K562 (cell line): ENCODE data around the gene APCDD1L. TPM values are rescaled to one million over a fixed set of nuclear protein-coding genes. Genes with fewer than 3 reads are reported as not detected.

Experiments used
- ATAC-seq: fragments of 200-7000 bp; cut with Tn5 transposase; 3 replicates; pipeline ENCODE4 v1.9.1; 2020; ENCODE audit warnings: moderate library complexity
- BruUV-seq: library from RNA; stranded (reverse); fragments of 400-500 nt; replicated peaks from 2 replicates; lab custom pipeline; 2021; lab: Mats Ljungman, UMichigan
- CTCF ChIA-PET: fragments of 300-600 bp; formaldehyde crosslinking; extraction: SDS; loops from one replicate; lab custom pipeline; 2021; ENCODE audit warnings: low intra/inter-chr PET ratio; lab: Yijun Ruan, JAX
- POLR2A ChIA-PET: fragments of 300-600, 350-650 bp; sonication (Branson Sonifier 250); formaldehyde crosslinking; extraction: SDS; loops from one replicate; lab custom pipeline; 2021; ENCODE audit warnings: antibody characterized with exemption, inconsistent platforms; lab: Yijun Ruan, JAX
- DNase-seq, 4 experiments: peaks; one replicate each; pipeline versions ENCODE4 v3.0.0 to v3.0.0-alpha.2; 2011 to 2018; ENCODE audit warnings: low spot score in 3 of 4, mixed read lengths in 3 of 4; ENCODE audit errors: extremely low read depth in 1 of 4
- FAIRE-seq: peaks from 2 replicates; lab custom pipeline; 2011; peaks lifted over from hg19 to GRCh38; lab: Jason Lieb, UNC
- H2AFZ ChIP-seq: 2 replicates; pipeline ENCODE4 v1.6.0; 2011; ENCODE audit warnings: low read depth, low read length, control low read depth, inconsistent platforms
- H3K27ac ChIP-seq: fragments of 200-600 bp; 3 replicates; pipeline ENCODE4 v1.8.0; 2011; ENCODE audit warnings: low read depth, mild to moderate bottlenecking, control low read depth, inconsistent platforms, low read length, moderate library complexity, mixed read lengths; ENCODE audit errors: extremely low read depth
- H3K27me3 ChIP-seq, 2 experiments: fragments of 300-600 bp in 1 of 2; 2 replicates in 1 of 2; 3 replicates in 1 of 2; pipeline versions ENCODE4 v1.6.0 to v1.8.0; 2011; ENCODE audit warnings: inconsistent platforms in 2 of 2, low read length in 2 of 2, mild to moderate bottlenecking in 1 of 2, mixed read lengths in 1 of 2, moderate library complexity in 1 of 2; ENCODE audit not compliant: control insufficient read depth in 2 of 2, insufficient read depth in 2 of 2
- H3K36me3 ChIP-seq: fragments of 300-600 bp; 3 replicates; pipeline ENCODE4 v1.8.0; 2011; ENCODE audit warnings: mild to moderate bottlenecking, low read length, inconsistent platforms; ENCODE audit not compliant: control insufficient read depth, insufficient read depth
- H3K4me1 ChIP-seq, 2 experiments: fragments of 200-600 bp in 1 of 2; replicated peaks in 1 of 2; 2 replicates in 1 of 2; 3 replicates in 1 of 2; pipeline versions ENCODE4 v1.5.1 to v1.8.0; 2011; ENCODE audit warnings: inconsistent platforms in 2 of 2, low read length in 2 of 2, mild to moderate bottlenecking in 1 of 2, mixed read lengths in 1 of 2, moderate library complexity in 1 of 2; ENCODE audit not compliant: control insufficient read depth in 2 of 2, insufficient read depth in 2 of 2
- H3K4me2 ChIP-seq: 2 replicates; pipeline ENCODE4 v1.6.1; 2011; ENCODE audit warnings: low read length, control low read depth, inconsistent platforms, mixed read lengths; ENCODE audit not compliant: insufficient read depth
- H3K4me3 ChIP-seq: fragments of 200-600 bp; sonication (generic), shearing (Covaris generic); 2 replicates; pipeline ENCODE4 v1.5.1; 2016; ENCODE audit warnings: control low read depth, inconsistent platforms
- H3K79me2 ChIP-seq: fragments of 200-600 bp; 3 replicates; pipeline ENCODE4 v1.8.0; 2011; ENCODE audit warnings: low read length, inconsistent platforms; ENCODE audit not compliant: control insufficient read depth, insufficient read depth
- H3K9ac ChIP-seq, 2 experiments: 2 replicates each; pipeline versions ENCODE4 v1.6.0 to v1.6.1; 2011; ENCODE audit warnings: low read depth in 2 of 2, low read length in 2 of 2, control low read depth in 1 of 2, inconsistent platforms in 1 of 2, mild to moderate bottlenecking in 1 of 2, mixed read lengths in 1 of 2; ENCODE audit not compliant: insufficient read depth in 1 of 2
- H3K9me1 ChIP-seq: one replicate; pipeline ENCODE4 v1.6.0; 2011; ENCODE audit warnings: inconsistent platforms, mild to moderate bottlenecking, low read length, moderate library complexity; ENCODE audit not compliant: control insufficient read depth, insufficient read depth
- H3K9me3 ChIP-seq: replicated peaks from 2 replicates; pipeline ENCODE4 v1.5.1; 2011; ENCODE audit warnings: low read depth, low read length, inconsistent platforms; ENCODE audit not compliant: control insufficient read depth, insufficient read depth
- H4K20me1 ChIP-seq: replicated peaks from 2 replicates; pipeline ENCODE4 v1.6.1; 2011; ENCODE audit warnings: low read length, inconsistent platforms, mixed read lengths; ENCODE audit not compliant: control insufficient read depth, insufficient read depth
- ATF3 ChIP-seq, 2 experiments: fragments of 450-650 bp in 1 of 2; sonication (generic) in 1 of 2; formaldehyde crosslinking in 1 of 2; IDR thresholded peaks in 1 of 2; conservative IDR thresholded peaks in 1 of 2; 2 replicates each; pipeline versions ENCODE4 v1.6.1 to v1.8.1; 2016 to 2023; ENCODE audit warnings: mild to moderate bottlenecking in 2 of 2, moderate library complexity in 2 of 2, inconsistent platforms in 1 of 2, missing genetic modification reagents in 1 of 2
- ATF7 ChIP-seq: fragments of 450-650 bp; IDR thresholded peaks from 2 replicates; pipeline ENCODE4 v1.7.1; 2014; ENCODE audit warnings: mild to moderate bottlenecking, moderate library complexity
- CC2D1A ChIP-seq: fragments of 450-650 bp; IDR thresholded peaks from 2 replicates; pipeline ENCODE4 v1.6.1; 2017; ENCODE audit warnings: mild to moderate bottlenecking
- E2F4 ChIP-seq: sonication (generic); formaldehyde crosslinking; IDR thresholded peaks from 2 replicates; pipeline ENCODE4 v1.8.0; 2022; ENCODE audit warnings: mild to moderate bottlenecking, low read depth, missing genetic modification reagents
- NFXL1 ChIP-seq: fragments of 450-650 bp; formaldehyde crosslinking; IDR thresholded peaks from 2 replicates; pipeline ENCODE4 v1.4.0; 2021; ENCODE audit warnings: mild to moderate bottlenecking
- SUPT5H ChIP-seq: fragments of 450-650 bp; IDR thresholded peaks from 2 replicates; pipeline ENCODE4 v1.6.1; 2016
- ZBTB40 ChIP-seq, 2 experiments: fragments of 450-650 bp in 1 of 2; sonication (generic) in 1 of 2; formaldehyde crosslinking in 1 of 2; IDR thresholded peaks; 2 replicates each; pipeline versions ENCODE4 v1.7.1 to v1.9.0; 2016 to 2022; ENCODE audit warnings: inconsistent platforms in 1 of 2, mild to moderate bottlenecking in 1 of 2, missing genetic modification reagents in 1 of 2
- ZC3H11A ChIP-seq: IDR thresholded peaks from 2 replicates; pipeline ENCODE4 v1.6.1; 2012; ENCODE audit warnings: low read depth, low read length, improper control_type of control experiment
- ZNF639 ChIP-seq, 2 experiments: fragments of 200-800 bp in 1 of 2; sonication (Bioruptor generic) in 1 of 2; sonication (generic) in 1 of 2; formaldehyde crosslinking in 1 of 2; IDR thresholded peaks in 1 of 2; conservative IDR thresholded peaks in 1 of 2; 2 replicates each; pipeline versions ENCODE4 v1.5.0 to v1.6.1; 2016 to 2020; ENCODE audit warnings: missing compliant biosample characterization in 1 of 2, missing genetic modification characterization in 1 of 2, missing genetic modification reagents in 1 of 2
- WGBS: fragments of 100-300 bp; shearing (Covaris generic); methylation state at CpG from one replicate; pipeline ENCODE4 v1.1.6; 2016; ENCODE audit warnings: low coverage, mixed read lengths; ENCODE audit not compliant: insufficient coverage; ENCODE audit errors: missing lambda C conversion rate; 5-methylcytosine and 5-hydroxymethylcytosine counted together
- in situ Hi-C: fragments of 300-500 bp; cut with MboI; formaldehyde crosslinking; loops from 4 replicates; pipeline ENCODE4 v1.15.0; 2018; ENCODE audit warnings: inconsistent platforms, mixed read lengths
- intact Hi-C: fragments of 100-400 bp; cut with micrococcal nuclease; formaldehyde crosslinking; loops from 2 replicates; pipeline ENCODE4 v1.14.2; 2022
- polyA plus RNA-seq, 8 experiments: library from polyadenylated mRNA; depleted of rRNA in 4 of 8; stranded (reverse) in 5 of 8; unstranded in 3 of 8; fragments of >200 nt; fragmentation: Nextera tagmentation in 2 of 8; fragmentation: Illumina TruSeq in 1 of 8; extraction: Ambion mirVana in 2 of 8; extraction: Trizol in 1 of 8; gene quantifications; 2 replicates each; pipeline versions ENCODE4 v1.2.1 to v1.2.3, GENCODE V29; 2011 to 2014; ENCODE audit warnings: inconsistent platforms in 1 of 8, missing spikeins in 1 of 8
- total RNA-seq, 7 experiments: library from RNA; depleted of rRNA in 6 of 7; stranded (reverse); fragments of >200 nt in 6 of 7; fragmentation: Illumina TruSeq in 2 of 7; extraction: Trizol in 2 of 7; gene quantifications; 2 replicates each; pipeline versions ENCODE4 v1.2.1 to v1.2.3, GENCODE V29; 2011 to 2021; ENCODE audit warnings: low replicate concordance in 1 of 7

Gene APCDD1L
- total and polyA plus RNA-seq, 9 of the 15 experiments (the other 6 are each of a cell fraction or from before 2014, with no cell fraction given): not detected

GRCh38 chr20:58553841-58554240 is 38.6 kb upstream of the APCDD1L start:
- FAIRE-seq: no peak
- TF ChIP-seq ZNF639 (CRISPR knock-in tag; conservative IDR thresholded peaks at IDR 0.05 in 1 of 2, IDR thresholded peaks at IDR 0.05 in 1 of 2): no peak
- no peak for TF ChIP-seq ZC3H11A
- peak; percentile 59; the same call in 1 of the 2 replicates for TF ChIP-seq ATF3 (IDR thresholded peaks at IDR 0.05)
- TF ChIP-seq ATF3 (CRISPR knock-in tag; conservative IDR thresholded peaks at IDR 0.05): no peak
- TF ChIP-seq NFXL1 (CRISPR knock-in tag): no peak
- peak; percentile 33; the same call in 1 of the 2 replicates for TF ChIP-seq ATF7
- TF ChIP-seq ZBTB40 (IDR thresholded peaks at IDR 0.05): no peak
- TF ChIP-seq ZBTB40 (CRISPR knock-in tag; IDR thresholded peaks at IDR 0.05): no peak
- no peak for TF ChIP-seq E2F4 (CRISPR knock-in tag)
- no peak for TF ChIP-seq CC2D1A
- no peak for TF ChIP-seq SUPT5H

More at GRCh38 chr20:58553841-58554240, 38.6 kb upstream of the APCDD1L start:
- ChIA-PET CTCF (no interaction called here), POLR2A (no interaction called here)
- Histone ChIP-seq H3K4me1 (peaks cover 0 to 5% of the 10 kb centered on the region in 2 experiments; a peak in 2 of 5 replicates), H3K4me3 (no peak overlapping the region), H4K20me1 (no peaks in the 10 kb centered on the region; the same call in 1 of the 2 replicates), H3K27me3 (peaks cover 8 to 54% of the 10 kb centered on the region in 2 experiments; a peak in 4 of 5 replicates), H3K9me3 (no peaks in the 10 kb centered on the region), H3K27ac (no peak overlapping the region), H3K36me3 (no peaks in the 10 kb centered on the region), H3K4me2 (no peak overlapping the region), H3K79me2 (no peaks in the 10 kb centered on the region), H3K9me1 (no peaks in the 10 kb centered on the region), H3K9ac (no peak overlapping the region), H2AFZ (no peak overlapping the region)
- no peak for ATAC-seq
- DNase-seq: no peak
- no TSS peak for BruUV-seq
- in situ Hi-C loops (no loop called here), intact Hi-C loops (no loop called here)
- 4% methylated on average over 9 of the region's 9 CpGs for WGBS
